T-helper 1 cell (primary cell): ENCODE measurements around the gene NEU2.
"Not testable (repeated sequence)": the region's sequence is repeated elsewhere in the genome, so short reads cannot be mapped to it uniquely, and the experiment has no call there.

Experiments used
- DNase-seq, 5 donors: peaks; one replicate each; pipeline ENCODE4 v3.0.0-alpha.2; 2012 to 2020

NEU2 gene

GRCh38 chr2:233058717-233059546 is 26.5 kb downstream of the NEU2 start:
- no peak for DNase-seq

DNA sequence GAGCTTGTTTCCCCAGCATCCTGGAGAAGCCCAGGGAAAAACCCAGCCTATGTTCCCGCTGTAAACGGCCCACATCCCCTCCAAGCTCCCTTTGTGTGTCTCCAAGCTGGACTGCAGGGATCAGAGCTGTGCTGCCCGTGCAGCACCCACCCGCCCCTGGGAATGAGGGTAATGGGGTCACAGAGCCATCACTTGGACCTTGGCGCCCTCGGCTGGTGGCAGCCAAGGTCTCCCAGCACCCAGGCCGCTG is 27.0 kb downstream of the NEU2 start:
- DNase-seq: no peak

- peak; percentile 32 to 89 (median 62) for DNase-seq
Measured at GRCh38 chr2:233059797-233060500, 27.5 kb downstream of the NEU2 start, which contains the start of gene INPP5D. Gene INPP5D (plus strand): TSS chr2:233060342. CDS start chr2:233060479, 137 bp downstream.

DNA sequence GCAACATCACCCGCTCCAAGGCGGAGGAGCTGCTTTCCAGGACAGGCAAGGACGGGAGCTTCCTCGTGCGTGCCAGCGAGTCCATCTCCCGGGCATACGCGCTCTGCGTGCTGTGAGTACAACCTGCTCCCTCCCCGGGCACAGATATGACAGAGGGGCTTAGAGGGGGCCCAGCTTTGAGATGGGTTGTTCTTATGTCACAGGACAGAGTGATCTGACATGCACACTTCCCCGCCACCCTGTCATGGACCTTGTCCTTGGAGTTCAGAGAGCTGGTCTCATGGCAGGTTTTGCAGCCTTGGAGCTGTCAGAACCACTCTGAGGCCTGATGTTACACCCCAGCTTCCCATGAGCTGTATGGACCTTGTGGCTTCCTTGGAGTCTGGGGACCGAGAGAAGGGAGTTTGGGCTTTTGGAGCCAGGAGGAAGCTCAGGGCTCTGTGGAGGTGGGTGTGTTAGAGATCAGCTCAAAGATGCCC is 28.1 kb downstream of the NEU2 start:
- no peak for DNase-seq

- DNase-seq: no peak
Measured at GRCh38 chr2:233060980-233061590, 28.6 kb downstream of the NEU2 start.

DNA sequence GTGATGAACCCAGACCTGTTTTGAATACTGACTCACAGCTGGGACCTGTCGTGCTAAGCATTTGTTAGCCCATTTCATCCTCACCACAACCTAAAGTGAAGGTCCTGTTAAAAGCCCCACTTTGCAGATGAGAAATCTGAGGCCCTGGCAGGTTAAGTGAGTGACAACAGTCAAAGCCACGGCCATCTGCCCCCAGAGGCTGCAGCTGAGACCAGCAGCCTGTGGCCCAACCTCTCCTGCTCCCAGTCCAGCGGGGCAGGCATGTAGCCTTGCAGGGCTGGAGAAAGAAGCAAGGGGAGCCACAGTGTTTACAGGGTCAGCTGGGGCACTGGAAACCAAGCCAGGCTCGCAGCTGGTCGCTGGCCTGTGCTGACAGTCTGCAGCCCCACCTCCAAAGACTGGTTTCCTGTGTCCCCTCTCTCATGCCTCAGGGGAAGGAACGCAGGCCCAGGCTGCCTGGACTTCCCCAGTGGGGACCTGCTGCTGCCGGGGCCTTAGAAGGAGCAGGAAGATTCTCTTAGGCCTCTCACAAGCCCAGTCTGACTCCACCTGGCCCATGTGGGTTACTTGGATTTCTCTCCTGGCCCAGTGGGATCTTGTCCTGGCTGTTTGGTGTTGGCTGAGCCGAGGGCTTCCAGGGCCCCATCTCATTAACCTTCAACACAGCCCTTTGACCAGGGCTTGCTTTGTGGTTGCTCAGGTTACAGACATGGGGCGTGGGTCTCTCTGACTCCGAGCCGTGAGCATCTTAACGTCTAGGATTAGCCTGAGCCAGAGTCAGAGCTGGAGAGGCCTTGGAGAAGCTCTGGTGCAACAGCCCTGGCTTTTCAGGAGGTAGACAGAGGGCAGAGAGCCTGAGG is 29.3 kb downstream of the NEU2 start:
- peak in 1 of 5 donors; percentile 62 for DNase-seq

GRCh38 chr2:233062451-233062850 is 30.0 kb downstream of the NEU2 start:
- DNase-seq: no peak

GRCh38 chr2:233062946-233063268 is 30.4 kb downstream of the NEU2 start:
- no peak for DNase-seq

GRCh38 chr2:233063269-233063975 is 30.9 kb downstream of the NEU2 start:
- no peak for DNase-seq

DNA sequence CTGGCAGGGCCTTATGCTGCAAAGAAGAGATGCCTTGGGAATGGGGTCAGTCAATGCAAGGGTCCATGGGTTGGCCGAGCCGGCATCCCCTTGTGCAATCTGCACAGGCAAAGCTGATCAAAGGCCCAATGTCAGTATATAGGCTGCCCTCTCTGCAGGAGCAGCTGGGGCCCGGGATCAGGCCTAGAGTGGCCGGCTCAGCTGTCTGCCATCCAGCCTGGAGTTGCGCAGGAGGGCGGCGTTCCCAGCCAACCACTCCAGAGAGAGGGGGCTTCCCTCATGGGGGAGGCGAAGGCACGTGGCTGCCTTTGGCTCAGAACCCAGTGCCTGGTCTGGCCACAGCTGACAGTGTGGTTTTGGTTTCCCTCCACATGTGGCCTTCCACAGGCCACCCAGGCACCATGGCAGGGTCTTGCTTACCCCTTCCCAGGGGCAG is 31.5 kb downstream of the NEU2 start:
- DNase-seq: no peak

- DNase-seq: no peak
Measured at GRCh38 chr2:233064530-233065199, 32.2 kb downstream of the NEU2 start.

- not testable (repeated sequence) for DNase-seq
Measured at GRCh38 chr2:233065200-233065589, 32.7 kb downstream of the NEU2 start.

GRCh38 chr2:233065954-233066470 is 33.5 kb downstream of the NEU2 start:
- no peak for DNase-seq

DNA sequence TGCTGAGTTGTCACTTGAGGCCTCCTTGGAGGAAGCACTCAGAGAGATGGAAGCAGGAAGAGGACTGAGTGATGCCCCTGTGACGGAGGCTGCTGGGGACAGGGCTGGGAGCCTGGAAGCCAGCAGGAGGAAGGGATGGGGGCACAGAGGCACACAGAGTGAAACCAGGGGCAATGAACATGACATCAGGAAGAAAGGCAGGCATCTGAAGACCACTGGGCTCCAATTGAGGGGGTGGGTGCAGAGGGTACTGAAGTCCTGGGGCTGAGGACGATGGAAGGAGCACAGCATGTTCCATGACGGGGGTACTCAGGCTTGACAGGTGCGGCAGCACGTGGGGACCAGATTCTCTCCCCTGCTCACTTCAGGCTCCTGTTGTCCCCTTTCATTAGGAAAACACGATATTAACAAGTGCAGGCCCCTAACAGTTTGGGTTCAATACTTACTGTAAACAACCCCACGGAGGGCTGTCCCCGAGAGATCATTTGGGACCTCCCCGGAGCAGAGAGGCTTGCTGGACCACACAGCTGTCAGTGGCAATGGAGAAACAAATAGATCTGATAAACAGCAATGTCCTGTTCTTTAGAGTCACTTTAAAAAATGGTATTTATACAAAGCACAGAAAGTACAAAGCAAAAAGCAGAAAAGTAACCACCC is 36.4 kb downstream of the NEU2 start:
- no peak for DNase-seq

DNA sequence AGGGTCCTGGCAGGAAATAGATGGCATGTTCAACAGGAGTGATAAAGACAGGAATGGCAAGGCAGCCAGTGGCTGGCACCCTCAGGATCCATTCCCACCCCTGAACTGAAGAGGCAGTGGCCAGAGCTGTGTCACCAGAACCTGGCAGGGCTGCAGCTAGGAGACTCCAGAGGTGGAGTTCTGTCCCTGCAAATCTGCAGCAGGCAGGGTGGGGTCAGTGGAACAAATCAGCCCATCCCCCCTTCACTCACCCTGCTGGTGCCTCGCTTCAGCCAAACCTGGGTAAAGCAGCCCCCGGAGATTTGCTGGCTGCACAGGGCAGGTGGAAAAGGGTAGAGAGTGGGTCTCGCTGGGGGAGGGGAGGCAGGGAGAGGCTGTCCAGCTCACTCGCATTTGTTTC is 40.4 kb downstream of the NEU2 start:
- DNase-seq: no peak

DNA sequence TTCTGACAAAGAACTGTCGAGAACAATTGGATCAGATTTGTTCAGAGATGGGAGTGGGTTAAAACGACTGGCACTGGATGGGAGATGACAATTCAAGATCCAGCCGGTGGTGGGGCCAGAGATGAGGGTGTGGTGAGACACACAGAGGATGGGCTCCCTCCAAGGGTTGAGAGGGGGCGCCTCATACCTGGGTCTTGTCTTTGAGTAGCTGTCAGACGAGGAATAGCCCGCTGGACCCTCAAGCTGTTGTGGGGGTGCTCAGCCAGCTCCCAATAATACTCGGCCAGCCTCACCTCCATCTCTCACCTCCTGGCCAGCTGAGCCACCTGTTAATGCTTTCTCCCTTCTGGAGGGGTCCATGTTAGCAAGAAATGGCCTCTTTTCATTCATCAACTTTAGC is 41.6 kb downstream of the NEU2 start:
- DNase-seq: no peak

DNA sequence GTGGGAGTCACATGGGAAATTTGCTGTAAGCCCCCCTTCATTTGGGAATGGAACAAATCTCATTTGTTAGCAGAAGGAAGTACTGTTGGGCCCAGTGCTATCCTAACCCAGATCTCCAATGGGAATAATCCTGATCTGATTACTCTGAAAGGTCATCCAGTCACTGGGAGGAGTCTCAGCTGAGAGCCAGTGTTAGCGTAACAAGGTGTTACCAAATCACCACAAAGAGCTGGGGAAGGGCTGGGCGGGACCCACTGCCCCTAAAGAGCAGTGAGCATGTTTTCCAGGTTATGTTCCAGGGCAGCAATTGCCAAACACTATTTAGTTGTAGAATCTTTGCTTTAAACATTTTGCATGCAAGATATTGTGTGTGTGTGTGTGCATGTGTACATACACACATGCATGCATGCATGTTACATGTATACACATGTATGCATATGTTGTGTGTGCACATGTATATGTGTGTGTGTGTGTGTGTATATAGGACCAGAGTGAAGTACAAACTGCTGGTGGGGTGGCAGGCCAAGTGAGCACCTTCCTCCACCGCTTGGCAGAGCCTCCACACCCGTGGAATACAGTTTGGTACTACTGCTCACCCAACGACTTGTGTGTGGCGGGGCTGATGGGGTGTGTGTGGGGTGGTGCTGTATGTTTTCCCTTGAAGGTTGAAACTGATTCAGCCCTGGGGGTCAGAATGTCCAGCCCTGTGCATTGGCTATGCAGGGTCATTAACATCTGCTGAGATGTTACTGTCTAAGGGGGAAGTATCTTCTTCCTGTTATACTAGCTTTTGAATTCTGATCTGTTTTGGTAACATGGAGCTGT is 42.9 kb downstream of the NEU2 start:
- DNase-seq: no peak

DNA sequence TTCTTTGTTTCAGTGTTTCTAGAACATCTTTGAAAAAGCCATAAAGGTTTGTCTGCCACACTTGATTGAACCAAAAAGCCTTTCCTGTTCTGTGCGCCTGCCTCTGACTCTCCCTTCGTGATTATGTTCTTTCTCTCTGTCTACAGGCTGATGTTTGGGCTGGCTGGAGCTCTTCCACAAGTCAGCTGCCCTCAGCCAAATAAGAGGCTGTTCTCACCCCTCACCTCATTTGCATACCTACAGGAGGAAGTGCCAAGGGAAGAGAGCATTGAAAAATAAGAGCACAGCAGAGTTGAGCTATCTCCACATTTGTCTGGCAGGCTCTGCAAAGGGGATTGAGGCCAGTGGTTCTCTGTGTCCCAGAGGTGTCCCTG is 43.5 kb downstream of the NEU2 start:
- peak in 1 of 5 donors; percentile 76 for DNase-seq

DNA sequence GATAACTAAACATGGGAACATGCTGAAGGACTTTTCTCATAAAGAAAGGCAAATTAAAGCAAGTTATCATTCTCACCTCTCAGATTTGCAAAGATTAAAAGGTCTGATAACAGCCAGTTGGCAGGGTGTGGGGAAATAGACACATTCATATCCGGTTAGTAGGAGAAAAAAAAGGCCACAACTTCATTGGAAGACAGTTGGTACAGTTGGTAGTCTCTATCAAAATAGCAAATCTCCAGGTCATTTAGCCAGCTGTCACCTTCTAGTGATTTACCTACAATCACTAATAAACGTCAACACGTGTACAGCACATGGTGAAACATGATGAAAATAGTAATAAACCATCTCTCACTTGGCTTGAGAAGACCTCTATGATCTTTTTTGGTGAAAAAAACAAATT is 44.3 kb downstream of the NEU2 start:
- DNase-seq: peak in 1 of 5 donors; percentile 65

- DNase-seq: peak in 1 of 5 donors; percentile 68
Measured at GRCh38 chr2:233079473-233079877, 47.0 kb downstream of the NEU2 start.
